Ishikawa (cell line): Measurements from ENCODE around the gene CERS6.

Source experiments
- EP300 ChIP-seq: IDR thresholded peaks from 2 replicates; pipeline ENCODE4 v1.6.1; 2012; ENCODE audit warnings: borderline replicate concordance
- FOXM1 ChIP-seq: IDR thresholded peaks from 2 replicates; pipeline ENCODE4 v1.6.1; 2012; ENCODE audit warnings: low read depth, borderline replicate concordance
- NFIC ChIP-seq: IDR thresholded peaks from 2 replicates; pipeline ENCODE4 v1.6.1; 2012
- RAD21 ChIP-seq: IDR thresholded peaks from 2 replicates; pipeline ENCODE4 v1.6.1; 2012; ENCODE audit warnings: low read depth
- REST ChIP-seq: IDR thresholded peaks from 2 replicates; pipeline ENCODE4 v1.6.1; 2012; ENCODE audit warnings: low read depth, mild to moderate bottlenecking
- TAF1 ChIP-seq: IDR thresholded peaks from 2 replicates; pipeline ENCODE4 v1.6.1; 2012; ENCODE audit warnings: low read depth, mild to moderate bottlenecking
- YY1 ChIP-seq: IDR thresholded peaks from 2 replicates; pipeline ENCODE4 v1.6.1; 2012; ENCODE audit warnings: low read depth
- ZBTB7A ChIP-seq: IDR thresholded peaks from 2 replicates; pipeline ENCODE4 v1.6.1; 2012; ENCODE audit warnings: low read depth

GRCh38 chr2:168749297-168749696 is 293.2 kb downstream of the CERS6 start:
- TF ChIP-seq FOXM1 = no peak
- TF ChIP-seq YY1 = no peak
- no peak for TF ChIP-seq TAF1
- TF ChIP-seq RAD21 = no peak
- TF ChIP-seq REST = no peak
- TF ChIP-seq EP300 = no peak
- TF ChIP-seq NFIC = no peak
- TF ChIP-seq ZBTB7A = no peak
